GM18870 (cell line): ENCODE results near the gene RPL27A.

Source experiments
- ATAC-seq: cut with Tn5 transposase; IDR thresholded peaks from one replicate; pipeline ENCODE4 v1.9.1; 2021; ENCODE audit warnings: moderate library complexity; ENCODE audit not compliant: unreplicated experiment

Gene RPL27A

DNA sequence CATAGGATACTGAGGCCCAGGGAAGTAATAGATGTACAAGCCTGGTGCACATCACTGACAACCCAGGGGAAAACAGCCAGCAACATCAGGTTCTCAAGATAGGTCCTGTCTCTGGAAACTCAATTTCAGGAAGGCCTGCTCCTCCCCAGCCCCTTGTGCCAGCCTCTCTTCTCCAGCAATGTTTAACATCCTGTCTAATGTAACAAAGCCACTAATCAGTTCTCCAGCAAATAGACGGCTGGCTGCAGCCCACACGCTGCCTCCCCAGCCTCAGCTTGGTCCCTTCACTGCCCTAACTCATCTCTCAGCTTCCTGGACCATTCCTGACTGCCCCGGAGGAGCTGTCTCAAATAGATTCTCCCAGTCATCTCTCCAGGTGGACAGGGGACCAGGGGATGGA is 37.8 kb downstream of the RPL27A start:
- no peak for ATAC-seq

DNA sequence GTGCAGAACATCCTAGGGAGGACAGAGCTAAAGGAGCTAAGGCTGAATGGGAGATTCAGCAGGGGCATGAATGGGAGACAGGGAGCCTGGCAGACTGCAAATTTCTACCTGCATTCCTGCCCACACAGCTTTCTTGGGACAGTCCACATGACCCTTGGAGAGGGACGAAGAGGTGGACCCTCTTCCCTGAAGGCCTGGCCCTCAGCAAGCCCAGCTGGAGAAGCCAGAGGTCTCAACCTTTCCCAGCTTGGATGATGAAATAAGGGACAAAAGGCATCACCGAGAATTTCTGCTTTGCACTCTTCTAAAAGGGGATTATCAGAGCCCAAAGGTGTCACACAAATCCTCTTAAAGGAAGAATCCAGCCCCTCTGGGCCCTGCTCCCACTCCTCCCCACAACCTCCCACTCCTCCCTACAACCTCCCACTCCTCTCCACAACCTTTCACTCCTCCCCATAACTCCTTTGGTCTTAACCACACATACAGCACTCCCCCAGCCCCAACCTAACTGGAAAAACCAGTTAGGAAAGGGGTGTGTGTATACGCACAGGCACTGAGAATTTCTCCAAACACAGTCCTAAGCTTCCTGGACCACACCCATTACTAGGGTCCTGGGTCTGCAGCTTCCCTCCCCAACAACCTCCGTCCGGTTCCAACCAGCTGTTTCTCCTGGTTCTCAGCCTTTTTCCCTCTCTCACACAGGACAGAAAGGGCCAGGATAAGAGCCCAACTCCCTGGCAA is 38.4 kb downstream of the RPL27A start:
- no peak for ATAC-seq

DNA sequence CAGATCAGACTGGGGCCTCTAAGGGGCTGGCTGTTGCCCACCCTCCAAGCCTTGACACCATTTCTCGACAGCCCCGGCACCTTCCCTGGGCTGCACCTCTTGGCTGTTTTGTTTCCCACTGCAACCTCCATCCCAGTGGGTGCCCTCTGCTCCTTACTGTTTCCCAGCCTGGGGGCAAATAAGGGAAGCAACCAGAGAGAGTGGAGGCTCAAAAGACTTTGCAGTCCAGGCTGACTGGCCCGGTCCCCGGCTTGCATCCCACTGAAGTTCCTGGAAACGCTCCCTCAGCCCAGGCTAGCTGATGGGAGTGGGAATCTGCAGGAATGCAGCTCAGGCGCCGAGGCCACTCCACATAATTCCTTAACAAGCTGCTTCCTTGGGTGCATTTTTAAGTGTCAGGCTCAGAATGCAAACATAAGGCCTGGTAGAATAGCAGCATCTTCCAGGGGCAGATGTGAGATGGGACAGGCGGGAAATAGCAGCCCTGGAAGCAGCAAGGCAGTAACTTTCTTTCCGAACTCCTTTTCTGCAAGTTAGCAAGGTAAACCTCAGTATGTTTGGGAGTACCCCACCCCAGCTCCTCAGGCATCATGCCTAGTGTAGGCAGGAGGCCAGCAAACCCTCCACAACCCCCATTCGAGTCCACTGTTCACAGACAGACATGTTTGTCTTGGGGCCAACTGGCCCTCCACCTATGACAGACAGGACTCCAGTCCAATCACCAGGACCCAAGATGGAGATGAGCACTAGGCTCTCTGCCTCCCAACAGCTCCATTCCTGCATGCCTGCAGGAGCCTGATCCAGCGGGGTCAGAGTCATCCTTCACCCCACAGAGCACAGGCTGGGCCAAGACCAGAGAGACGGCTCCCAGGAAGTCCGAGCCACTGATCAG is 39.3 kb downstream of the RPL27A start:
- ATAC-seq: no peak

DNA sequence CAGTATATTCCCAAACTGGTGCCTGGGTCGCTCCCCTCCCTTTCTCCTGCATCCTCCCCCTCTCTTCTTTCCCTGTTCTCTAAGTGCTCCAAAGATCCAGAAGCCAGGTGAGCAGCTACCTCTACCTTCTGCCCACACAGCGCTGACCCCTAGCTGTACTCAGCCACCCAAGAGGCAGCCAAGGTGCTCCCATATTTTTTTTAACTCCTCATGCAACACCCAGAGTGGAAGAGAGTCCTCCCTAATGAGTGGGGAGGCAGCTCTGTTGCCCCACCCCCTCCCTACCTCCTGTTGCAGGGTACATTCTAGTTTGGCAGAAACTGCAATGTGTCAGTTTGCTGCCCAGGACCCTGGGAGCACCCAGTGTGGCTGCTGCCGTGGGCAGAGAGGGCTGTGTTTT is 40.2 kb downstream of the RPL27A start:
- ATAC-seq: no peak

DNA sequence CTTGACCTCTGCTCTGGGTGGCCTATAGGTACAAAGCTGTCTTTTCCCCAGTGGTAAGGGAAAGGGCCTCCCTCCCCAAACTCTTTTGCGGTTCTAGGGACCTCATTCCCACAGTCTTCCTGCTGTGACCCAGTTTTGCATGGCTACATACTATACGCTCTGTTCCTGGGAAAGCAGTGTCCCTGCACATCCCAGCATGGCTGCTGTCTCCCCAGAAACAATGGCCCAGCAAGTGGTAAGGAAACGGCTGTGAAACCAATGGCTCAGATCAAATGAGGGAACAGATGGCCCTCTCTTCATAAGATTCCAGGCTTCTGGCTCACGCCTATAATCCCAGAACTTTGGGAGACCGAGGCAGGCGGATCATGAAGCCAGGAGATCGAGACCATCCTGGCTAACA is 41.1 kb downstream of the RPL27A start:
- ATAC-seq: no peak

DNA sequence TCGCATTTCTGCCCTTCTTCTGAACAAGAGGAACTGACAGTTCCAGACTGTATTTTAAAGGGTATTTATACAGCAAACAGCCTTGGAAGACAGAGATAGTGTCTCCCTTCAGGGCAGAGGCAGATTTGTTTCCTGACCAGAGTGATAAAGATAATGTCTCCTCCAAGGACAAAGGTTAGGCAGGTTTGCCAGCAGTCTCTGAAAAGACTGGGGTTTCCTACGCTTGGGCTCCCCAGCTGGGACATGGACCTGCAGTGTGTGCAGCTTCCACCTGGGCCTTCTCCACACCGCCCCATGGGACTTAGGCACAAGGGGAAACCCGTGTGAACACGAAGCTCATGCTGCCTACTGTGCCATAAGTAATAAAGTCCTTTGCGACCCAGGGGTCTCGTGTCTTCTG is 42.1 kb downstream of the RPL27A start:
- no peak for ATAC-seq

DNA sequence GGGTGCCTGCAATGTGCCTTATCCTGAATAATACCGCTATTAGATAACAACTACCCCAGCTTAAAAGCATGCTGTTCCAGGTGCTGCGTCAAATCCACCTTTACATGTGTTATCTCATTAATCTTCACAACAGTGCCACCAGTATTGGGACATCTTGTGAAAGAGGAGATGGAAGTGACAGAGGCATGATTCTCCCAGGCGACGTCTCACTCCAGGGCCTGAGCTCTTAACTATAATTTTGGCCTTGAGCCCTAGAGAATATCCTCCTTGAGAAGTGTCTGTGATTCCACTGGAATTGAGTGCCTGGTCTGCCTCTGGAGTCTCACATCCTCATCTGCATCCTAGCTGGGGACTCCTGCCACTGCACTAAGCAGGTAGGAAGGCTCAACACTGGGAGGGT is 43.8 kb downstream of the RPL27A start:
- no peak for ATAC-seq

DNA sequence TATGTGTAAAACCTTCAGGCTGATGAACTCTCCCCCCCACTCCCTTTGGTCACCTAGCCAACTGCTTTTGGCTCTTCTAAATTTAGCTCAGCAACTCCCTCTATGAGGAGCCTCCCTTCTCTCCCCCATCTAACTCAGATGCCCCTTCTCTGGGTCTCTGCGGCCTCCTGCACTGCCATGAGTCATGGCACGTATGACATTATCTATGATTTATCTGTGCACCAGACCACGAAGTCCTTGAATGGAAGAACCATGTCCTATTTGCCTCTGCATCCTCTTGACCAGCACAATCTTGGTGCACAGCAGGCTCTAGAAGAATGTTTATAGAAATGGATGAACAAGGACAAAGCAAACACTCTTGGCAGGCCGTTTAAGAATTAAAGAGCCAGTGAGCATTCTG is 46.0 kb downstream of the RPL27A start:
- ATAC-seq: no peak

DNA sequence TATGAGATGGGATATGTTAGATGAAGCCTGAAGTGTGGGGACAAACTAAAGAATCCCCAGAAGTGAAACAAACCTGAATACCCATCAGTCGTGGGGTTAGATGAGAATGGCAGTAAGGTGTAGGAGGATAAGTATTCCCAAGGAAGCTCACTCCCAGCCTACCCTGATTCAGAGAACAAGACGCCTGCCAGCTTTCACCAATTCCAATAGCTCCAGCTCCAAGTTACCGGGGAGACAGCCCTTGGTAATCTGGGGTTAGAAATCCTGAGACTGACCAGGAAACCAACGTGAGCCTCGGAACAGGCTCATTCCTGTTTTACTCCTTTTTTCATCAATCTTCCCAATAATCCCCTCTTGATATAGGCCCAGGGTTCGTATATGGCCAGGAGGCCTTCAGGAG is 46.5 kb downstream of the RPL27A start:
- ATAC-seq: no peak

DNA sequence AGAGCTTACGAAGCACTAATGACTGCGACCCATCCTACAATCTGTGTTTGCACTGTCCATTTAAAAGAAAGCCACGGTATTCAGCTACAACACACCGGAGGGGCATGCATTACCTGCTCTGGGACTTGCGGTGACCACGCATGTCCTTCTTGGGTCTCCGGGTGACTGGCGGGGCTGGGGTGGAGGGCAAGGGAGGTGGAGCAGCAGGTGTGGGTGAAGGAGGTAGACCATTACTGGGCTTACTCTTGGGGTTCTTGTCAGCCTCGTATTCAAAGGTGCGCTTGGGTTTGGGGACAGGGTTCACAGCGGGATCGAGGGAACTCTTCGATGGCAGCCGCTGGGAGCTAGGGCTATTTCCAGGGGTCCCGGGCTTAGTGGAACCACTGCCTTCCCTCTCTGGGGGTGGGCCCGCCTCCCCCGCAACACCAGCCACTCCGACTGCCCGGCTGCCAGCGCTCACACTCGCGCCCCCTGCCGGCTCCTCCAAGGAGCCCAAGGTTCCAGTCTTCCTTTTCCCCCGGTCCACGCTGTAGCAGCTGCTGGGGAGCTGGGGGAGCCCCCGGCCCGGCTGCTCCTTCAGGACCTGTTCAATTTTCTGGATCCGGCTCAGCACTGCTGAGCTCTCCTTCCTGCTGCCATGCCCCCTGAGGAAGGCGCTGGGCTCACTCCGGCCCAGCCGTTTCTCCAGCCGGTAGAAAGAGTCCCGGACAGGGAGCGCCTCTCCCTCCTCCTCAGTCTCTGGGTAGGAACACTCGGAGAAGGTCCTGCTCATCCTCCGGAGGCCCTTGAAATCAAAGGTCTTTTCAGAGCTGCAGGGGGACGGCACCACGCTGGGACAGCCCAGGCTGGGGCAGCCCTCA is 47.5 kb downstream of the RPL27A start:
- ATAC-seq: no peak

DNA sequence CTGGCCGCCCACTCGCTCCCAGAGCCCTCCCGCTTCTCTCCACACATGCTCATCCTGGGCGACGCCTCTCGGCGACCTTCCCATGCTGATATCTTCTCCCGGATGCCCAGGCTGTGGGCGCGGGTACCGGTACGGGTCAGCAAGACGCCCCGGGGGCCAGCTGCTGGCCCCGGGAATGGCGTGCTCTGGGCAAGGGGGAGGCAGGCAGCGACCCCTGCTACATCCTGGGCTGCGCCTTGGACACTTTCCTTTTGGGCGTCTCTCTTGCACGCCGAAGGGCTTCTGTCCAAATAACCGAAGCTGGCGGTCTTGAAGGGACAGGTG is 48.1 kb downstream of the RPL27A start:
- ATAC-seq: no peak

DNA sequence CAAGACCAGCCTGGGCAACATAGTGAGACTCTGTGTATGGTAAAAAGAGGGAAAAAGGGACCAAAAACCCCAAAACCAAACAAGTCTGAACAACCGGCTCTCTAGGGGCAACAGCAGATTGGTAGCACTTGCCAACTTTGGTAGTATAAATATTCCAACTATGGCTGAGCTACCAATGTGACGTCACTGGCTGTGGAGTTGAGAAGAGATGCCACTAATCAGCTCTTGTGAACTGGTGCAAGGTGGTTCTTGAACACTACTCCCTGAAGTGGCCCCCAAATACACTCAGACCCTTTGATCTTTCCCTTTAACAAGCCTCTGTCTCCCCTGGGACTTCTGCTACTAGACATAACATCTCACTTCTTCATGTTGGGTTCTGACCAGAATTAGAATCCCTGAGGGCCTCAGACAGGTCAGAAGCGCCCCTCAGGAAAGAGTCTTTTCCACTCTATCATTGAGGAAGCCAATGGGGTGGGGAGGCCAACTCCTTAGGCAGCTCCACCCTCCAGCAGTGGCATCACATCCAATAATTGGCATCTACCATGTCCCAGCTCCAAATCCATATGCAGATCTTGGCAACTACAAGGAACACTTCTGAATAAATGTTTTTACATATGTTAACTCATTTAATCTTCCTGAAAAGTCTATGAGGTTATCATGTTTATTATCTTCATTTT is 49.2 kb downstream of the RPL27A start:
- ATAC-seq: no peak

DNA sequence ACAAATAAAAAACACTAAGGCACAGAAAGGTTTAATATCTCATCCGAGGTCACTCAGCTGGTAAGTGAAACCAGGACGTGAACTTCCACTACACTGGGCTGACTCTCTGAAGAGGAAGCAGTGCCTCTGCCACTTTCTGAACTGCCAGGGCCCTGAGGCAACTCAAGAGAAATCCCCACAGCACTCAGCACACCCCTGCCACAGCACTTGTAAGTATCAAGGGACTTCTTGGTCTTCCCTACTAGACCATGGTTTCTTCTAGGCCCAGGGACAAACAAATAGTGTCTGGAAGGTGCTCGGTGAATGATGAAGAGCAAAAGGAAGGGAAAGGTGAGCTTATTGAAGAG is 49.7 kb downstream of the RPL27A start:
- ATAC-seq: peak; percentile 73

DNA sequence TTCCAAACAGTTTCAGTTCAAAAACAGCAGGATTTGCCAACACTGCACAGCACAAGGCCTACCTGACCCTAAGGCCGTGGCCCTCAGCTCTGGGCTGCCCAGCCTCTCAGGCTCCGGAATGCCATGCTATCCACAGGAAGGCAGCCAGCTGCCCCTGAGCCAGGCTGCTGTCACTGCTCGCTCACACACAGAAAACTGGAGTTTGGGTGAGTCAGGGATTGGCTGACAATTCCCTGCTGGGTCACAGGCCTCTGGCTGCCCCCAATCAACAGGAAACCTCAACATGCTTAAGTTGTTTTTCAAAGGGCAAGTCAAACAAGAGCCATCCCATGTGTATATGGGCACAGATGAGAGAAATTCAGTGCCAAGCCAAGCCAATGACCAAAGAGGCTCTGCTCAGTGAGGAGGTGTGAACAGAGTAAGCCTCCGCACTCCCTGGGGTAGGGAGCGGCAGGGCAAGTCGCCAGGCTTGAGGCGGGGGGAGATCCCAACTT is 50.2 kb downstream of the RPL27A start:
- no peak for ATAC-seq

DNA sequence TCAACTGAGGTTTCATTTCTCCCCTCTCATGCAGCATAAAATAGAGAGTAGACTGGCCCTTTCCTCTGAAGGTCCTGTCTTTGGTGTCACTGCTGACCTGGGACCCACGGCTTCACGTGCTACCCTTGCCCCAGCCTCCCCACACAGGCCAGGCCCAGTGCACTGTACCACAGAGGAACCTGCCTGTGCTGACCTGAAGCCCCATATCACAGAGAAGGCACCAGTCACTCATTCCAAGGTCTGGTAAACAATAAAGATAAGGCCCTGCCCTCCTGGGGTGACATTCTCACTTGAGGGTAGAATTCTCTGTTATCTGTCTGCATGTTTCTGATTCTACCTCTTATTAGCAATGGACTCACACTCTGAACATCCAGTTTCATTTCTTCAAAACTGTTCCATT is 51.3 kb downstream of the RPL27A start:
- no peak for ATAC-seq

DNA sequence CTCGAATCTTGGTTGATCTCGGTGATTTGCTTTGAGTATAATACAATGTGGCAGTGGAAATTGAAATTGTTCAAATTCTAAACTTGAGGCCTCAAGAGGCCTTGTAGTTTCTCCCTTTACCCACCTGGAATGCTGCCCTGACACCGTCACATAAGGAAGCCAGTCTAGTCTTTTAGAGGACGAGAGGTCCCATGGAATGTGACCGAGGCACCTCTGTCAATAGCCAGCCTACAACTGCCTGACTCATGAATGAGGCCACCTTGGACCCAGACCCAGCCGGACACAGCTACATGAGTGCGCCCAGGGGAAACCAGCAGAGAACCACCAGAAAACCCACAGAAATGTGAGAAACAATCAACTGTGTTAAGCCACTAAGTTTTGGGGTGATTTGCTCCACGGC is 52.5 kb downstream of the RPL27A start:
- ATAC-seq: no peak

DNA sequence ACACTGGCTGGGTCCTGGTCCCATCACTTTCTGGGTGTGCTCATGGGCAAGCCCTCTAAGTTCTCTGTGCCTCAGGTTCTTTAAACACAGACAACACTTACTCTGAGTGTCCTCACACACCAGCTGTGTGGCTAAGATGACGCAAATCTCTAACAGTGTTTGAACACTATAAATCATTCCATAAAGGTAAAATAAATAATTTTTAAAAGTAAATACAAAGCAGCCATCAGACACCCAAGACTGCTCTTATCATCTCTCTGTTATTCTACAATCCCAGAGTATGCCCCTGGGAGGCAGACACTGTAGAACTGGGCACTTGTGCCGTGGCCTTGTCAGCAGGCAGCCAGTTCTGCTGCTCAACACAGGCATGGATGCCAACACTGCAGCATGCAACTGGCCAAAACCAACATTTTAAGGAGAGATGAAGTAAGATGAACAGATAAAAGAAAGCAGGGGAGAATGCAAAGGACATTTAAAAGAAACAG is 56.8 kb downstream of the RPL27A start:
- no peak for ATAC-seq
